Raji (cell line): Measurements from ENCODE around the gene PITPNB.

Experiments used
- POLR2A ChIP-seq: IDR thresholded peaks from 2 replicates; pipeline ENCODE4 v1.6.1; 2011; ENCODE audit warnings: low read depth, low read length, control low read depth; ENCODE audit not compliant: insufficient read depth

The PITPNB gene

DNA sequence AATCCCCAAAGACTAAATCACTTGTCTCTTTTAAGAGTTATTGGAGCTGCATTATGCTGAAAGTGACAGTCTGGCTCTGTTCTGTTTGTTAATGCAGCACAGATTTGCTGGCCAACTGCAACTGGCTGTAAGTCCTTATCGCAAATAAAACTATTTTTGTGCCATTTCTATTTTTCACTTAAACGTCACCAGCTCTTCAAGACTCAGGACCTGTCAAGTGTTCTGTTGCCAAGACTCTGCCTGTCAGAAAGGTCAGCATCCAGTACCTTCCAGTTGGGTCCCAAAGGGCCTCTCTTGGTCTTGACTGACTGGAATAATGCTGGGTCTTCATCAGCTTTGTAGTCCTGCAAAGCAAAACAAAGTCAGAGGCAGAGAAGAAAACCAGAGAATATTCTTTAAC, 45.6 kb downstream of the PITPNB start:
- no peak for TF ChIP-seq POLR2A

DNA sequence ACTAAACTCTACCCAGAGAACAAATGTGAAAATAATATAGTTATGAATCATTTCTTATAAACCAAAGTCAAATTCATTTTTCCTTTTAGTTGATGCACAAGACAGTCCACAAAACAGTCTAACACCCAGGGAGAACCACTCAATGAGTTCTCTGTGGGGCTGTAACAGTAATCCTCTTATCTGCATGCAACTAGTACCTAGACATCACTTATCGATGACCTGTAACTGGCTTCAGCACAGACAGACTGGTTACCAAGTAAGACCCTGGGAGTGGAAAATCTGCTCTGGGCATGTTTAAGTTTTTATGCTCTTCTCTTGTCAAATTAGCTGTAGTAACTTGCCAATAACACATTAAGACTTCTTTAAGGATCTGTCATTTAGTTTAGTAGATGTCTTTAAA, 46.6 kb downstream of the PITPNB start:
- TF ChIP-seq POLR2A, result no peak

GRCh38 chr22:27871306-27872014, 47.6 kb downstream of the PITPNB start:
- TF ChIP-seq POLR2A, result no peak

DNA sequence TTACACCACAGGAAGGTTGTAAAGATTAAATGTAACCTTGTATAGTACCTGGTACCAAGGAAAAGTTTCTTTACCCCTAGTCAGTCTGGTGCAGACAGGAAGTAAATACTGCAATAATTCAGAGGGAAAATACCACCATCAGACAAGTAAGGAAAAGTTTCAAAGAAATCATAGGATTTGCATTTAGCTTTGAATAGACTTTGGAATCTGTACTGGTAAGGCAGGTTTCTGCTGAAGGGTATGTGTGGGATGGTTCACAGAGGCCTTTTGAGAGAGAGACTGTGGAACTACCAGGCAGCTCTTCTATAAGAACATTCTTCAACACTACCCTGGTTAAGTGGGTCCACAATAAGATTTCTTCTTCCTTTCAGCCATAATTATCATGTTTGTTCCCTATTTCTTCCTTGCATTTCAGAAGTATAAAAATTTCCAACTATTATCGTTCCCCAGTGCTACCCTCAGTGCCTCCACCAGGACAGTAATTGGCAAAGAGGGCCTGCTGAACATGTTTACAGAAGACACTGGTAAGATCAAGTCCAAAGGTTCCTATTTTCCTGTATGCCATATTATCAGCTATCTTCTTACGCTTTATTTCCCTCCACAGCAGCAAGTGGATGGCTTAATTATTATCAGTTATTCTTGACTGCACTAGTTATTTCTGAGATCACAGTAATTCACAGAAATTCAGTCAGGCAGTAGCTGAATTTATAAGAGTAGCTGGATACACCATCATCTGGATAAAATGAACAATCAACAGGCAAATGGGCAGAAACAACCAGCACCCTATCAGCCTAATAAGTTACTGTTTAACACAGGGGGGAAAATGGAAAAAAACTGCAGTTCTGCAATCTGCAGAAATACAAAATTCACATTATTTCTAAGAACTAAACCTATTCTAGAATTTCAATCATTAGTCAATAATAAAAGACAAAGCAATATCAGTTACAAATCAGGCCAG, 48.5 kb downstream of the PITPNB start:
- TF ChIP-seq POLR2A, result no peak

GRCh38 chr22:27868732-27869282, 50.2 kb downstream of the PITPNB start:
- no peak for TF ChIP-seq POLR2A

- TF ChIP-seq POLR2A, result no peak
Measured at GRCh38 chr22:27867953-27868731, 50.9 kb downstream of the PITPNB start.

GRCh38 chr22:27867085-27867952, 51.7 kb downstream of the PITPNB start:
- no peak for TF ChIP-seq POLR2A

- no peak for TF ChIP-seq POLR2A
Measured at GRCh38 chr22:27866135-27867084, 52.6 kb downstream of the PITPNB start.

- TF ChIP-seq POLR2A, result no peak
Measured at GRCh38 chr22:27865496-27865895, 53.6 kb downstream of the PITPNB start.

DNA sequence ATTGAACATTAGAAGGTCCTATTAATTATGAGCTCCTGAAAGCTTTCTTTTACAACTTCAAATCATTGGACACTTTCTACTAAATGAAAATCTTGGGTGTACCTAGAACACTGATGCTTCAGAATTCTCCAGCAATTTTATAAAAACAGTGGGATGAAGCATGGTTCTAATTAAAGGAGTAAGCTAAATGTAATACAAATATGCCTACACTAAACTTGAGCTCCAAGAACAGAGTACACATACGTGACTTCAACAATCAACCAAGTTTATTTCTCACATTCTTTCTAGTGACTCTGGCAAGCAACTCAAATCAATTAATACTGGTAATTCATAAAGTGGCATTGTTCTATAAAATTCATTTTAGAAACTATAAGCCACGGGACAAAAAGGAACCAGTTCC, 55.5 kb downstream of the PITPNB start:
- no peak for TF ChIP-seq POLR2A

DNA sequence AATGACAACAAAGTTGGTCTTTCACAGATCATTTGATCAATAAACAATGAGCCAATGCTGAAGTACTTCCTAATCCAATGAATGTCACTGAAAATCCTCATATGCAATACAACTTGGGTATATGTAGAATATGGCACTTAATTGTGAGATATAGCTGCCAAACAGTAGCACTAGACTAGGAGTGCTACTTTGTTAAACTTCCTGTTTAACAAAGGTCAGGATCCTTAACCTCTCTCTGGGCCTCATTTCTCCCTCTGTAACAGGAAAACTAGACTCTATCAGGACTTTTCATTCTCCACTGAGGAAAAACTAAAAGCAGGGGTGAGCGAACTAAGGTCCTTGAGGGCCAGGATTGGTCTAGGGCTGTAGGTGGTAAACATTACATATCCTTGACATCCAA, 56.1 kb downstream of the PITPNB start:
- TF ChIP-seq POLR2A, result no peak

- no peak for TF ChIP-seq POLR2A
Measured at GRCh38 chr22:27859336-27859735, 59.7 kb downstream of the PITPNB start.

DNA sequence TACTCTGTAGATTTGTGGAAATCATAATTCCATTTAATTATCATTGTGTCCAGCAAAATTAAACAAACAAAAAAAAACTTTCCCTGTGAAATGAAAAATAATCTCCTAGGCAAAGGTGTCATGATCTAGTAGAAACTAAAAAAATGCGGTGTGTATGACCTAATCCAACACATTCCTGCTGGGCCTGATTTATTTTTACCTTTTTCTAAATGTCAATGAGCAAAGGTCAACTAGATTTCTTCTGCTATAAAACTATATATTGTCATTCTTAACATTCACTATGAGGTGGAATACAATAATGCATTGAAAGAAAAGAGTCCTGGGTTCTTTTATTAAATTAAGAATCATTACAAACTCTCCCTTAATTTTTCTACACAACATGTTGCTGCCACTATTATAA, 60.4 kb downstream of the PITPNB start:
- TF ChIP-seq POLR2A, result no peak

GRCh38 chr22:27857443-27857842, 61.6 kb downstream of the PITPNB start:
- no peak for TF ChIP-seq POLR2A

DNA sequence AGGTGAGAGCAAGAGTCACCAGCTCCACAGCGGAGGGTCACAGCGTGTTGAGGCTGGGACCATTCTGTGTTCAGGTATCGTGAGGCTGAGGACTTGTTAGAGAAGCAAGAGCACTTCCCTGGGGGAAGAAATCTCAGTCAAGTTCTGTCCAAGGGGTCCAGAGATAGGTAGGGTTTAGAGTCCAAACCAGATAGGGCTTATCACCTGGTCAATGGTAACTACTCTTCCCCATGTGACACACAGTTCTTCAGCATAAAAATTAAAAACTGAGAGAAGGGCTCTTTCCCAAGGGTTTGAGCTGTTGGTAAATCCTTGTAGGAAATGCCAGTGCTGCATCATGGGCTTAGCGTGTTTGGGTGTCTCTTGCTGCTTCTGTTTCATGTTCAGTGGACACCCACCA, 62.7 kb downstream of the PITPNB start:
- TF ChIP-seq POLR2A, result no peak
